Large intestine (tissue), 3 donors: ENCODE measurements around the gene EPG5. TPM values are rescaled to one million over a fixed set of nuclear protein-coding genes. Genes with fewer than 3 reads are reported as not detected.
"Not testable (repeated sequence)": the region's sequence is repeated elsewhere in the genome, so short reads cannot be mapped to it uniquely, and the experiment has no call there.

Experiments used
- DNase-seq, 2 donors: peaks; one replicate each; pipeline versions ENCODE4 v3.0.0 to v3.0.0-alpha.2; 2013
- H3K27ac ChIP-seq: one replicate; pipeline ENCODE4 v1.5.1; 2013; ENCODE audit warnings: low read length
- H3K27me3 ChIP-seq: 2 replicates; pipeline ENCODE4 v1.6.1; 2013; ENCODE audit warnings: low read length; ENCODE audit not compliant: control insufficient read depth, insufficient read depth
- H3K36me3 ChIP-seq: 2 replicates; pipeline ENCODE4 v1.6.1; 2013; ENCODE audit warnings: low read length; ENCODE audit not compliant: control insufficient read depth, insufficient read depth
- H3K4me1 ChIP-seq: one replicate; pipeline ENCODE4 v1.6.1; 2013; ENCODE audit warnings: low read length; ENCODE audit not compliant: control insufficient read depth, insufficient read depth
- H3K4me3 ChIP-seq: one replicate; pipeline ENCODE4 v1.5.1; 2013; ENCODE audit warnings: low read length
- H3K9me3 ChIP-seq: one replicate; pipeline ENCODE4 v1.6.1; 2013; ENCODE audit warnings: mild to moderate bottlenecking, low read depth, low read length, moderate library complexity; ENCODE audit not compliant: control insufficient read depth
- WGBS: methylation state at CpG from one replicate; pipeline ENCODE4 v1.1.5; 2013; ENCODE audit warnings: low lambda C conversion rate; ENCODE audit not compliant: insufficient coverage; 5-methylcytosine and 5-hydroxymethylcytosine counted together
- polyA plus RNA-seq: library from polyadenylated mRNA; unstranded; fragments of 120-200 nt; gene quantifications from one replicate; pipeline ENCODE4 v1.2.1, GENCODE V29; 2013

Gene EPG5
- polyA plus RNA-seq, 1 donor, result 24.3 TPM

DNA sequence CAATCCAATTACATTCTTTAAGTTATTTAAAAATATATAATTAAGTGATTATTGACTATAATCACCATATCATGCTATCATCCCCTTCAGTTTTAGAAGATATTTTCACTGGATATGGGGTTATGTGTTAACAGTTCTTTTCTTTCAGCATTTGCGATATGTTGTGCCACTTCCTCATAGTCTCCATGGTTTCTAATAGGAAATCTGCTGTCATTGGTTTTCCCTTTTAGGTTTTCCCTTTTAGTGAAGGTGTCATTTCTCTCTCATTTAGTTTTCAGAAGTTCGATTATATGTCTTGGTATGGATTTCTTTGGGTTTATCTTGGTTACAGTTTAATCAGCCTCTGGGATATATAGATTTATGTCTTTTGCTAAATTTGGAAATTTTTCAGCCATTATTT is 34.8 kb upstream of the EPG5 start:
- DNase-seq, result no peak
- Histone ChIP-seq H3K27ac (no peak overlapping the region), H3K9me3 (peaks cover 6% of the 10 kb centered on the region), H3K4me1 (no peaks in the 10 kb centered on the region), H3K4me3 (no peak overlapping the region), H3K27me3 (no peaks in the 10 kb centered on the region), H3K36me3 (no peaks in the 10 kb centered on the region)
- WGBS, result 100% methylated on average over 1 of the region's 2 CpGs

DNA sequence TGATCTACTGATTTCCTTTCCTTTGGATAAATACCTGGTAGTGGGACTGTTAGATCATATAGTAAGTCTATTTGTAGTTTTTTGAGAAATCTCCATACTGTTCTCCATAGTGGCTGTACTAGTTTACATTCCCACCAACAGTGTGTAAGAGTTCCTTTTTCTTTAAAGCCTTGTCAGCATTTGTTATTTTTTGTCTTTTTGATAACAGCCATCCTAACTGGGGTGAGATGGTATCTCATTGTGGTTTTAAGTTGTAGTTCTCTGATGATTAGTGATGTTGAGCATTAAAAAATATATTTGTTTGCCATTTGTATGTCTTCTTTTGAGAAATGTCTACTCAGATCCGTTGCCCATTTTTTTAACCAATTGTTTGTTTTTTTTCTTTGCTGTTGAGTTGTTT is 33.9 kb upstream of the EPG5 start:
- Histone ChIP-seq H3K36me3 (no peaks in the 10 kb centered on the region), H3K4me3 (no peak overlapping the region), H3K27ac (no peak overlapping the region), H3K27me3 (no peaks in the 10 kb centered on the region), H3K9me3 (peaks cover 6% of the 10 kb centered on the region), H3K4me1 (no peaks in the 10 kb centered on the region)
- WGBS, result no CpG with 5 or more reads among the region's 1 CpG
- no peak for DNase-seq

DNA sequence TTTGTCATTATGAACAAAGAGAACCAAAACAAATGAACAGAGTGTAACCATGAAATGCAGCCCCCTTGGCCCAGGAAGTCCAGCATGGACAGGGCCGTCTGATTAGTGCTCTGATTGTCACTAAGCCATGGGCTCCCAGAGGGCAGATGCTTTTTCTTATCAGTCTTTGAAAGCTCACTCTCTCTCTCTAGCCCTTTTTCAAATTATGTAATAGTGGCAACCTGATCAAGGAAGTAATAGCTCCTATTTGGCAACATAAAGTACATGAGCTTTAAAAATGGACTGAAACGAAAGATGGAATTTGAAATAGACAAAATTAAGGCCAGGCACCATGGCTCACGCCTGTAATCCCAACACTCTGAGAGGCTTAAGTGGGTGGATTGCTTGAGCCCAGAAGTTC is 32.4 kb upstream of the EPG5 start:
- H3K4me3 ChIP-seq, result no peak overlapping the region
- peaks cover 6% of the 10 kb centered on the region for H3K9me3 ChIP-seq
- no CpG with 5 or more reads among the region's 3 CpGs for WGBS
- no peaks in the 10 kb centered on the region for H3K27me3 ChIP-seq
- DNase-seq, result no peak
- no peaks in the 10 kb centered on the region for H3K4me1 ChIP-seq
- H3K27ac ChIP-seq, result no peak overlapping the region
- no peaks in the 10 kb centered on the region for H3K36me3 ChIP-seq

DNA sequence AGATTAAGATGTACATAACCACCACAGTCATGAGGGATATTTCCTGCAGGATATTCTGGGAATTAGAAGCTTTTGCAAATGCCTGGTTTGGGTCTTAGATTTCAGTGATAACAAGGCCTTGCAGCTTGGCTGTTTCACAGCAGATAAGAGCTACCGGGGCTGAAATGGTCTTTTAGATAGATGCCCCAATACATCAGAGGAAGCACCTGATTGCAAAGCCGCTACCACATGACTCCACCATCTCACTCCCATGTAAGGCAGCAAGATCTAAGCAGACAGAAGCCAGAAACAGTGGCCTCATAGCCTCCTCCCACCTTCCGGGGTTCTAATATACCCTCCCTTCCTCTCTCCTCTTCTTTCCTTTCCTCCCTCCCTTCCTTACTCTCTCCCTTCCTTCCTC is 31.1 kb upstream of the EPG5 start:
- no peak overlapping the region for H3K27ac ChIP-seq

DNA sequence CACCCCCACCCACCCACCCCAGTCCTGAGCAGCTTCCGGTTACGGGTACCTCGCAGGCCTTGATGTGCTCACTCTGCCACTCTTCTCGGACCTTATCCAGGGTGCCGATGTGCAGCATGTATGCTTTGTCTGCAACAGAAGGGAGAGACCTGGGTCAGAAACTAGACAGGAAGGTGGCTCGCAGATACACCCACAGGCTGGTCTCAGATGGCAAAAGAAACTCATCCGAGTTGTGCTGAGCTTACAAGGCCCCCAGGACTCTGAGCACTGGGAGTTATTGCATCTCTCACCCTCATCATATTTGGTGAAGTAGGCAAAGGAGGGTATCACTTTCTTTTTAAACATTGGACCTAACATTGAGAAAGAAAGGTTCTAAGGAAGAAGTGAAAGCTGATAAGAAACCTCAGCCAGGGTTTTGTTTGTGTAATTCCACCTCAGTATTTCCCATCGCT is 30.6 kb upstream of the EPG5 start:
- H3K36me3 ChIP-seq, result no peaks in the 10 kb centered on the region
- H3K9me3 ChIP-seq, result peaks cover 4% of the 10 kb centered on the region
- WGBS, result no CpG with 5 or more reads among the region's 8 CpGs
- no peaks in the 10 kb centered on the region for H3K27me3 ChIP-seq
- no peaks in the 10 kb centered on the region for H3K4me1 ChIP-seq
- no peak overlapping the region for H3K4me3 ChIP-seq
- DNase-seq, result no peak
- H3K27ac ChIP-seq, result no peak overlapping the region

More for the DNA sequence above, 31.1 kb upstream of the EPG5 start:
- H3K27me3 ChIP-seq, result no peaks in the 10 kb centered on the region
- DNase-seq, result no peak
- 71% methylated on average over 1 of the region's 3 CpGs for WGBS
- no peaks in the 10 kb centered on the region for H3K4me1 ChIP-seq
- H3K4me3 ChIP-seq, result no peak overlapping the region
- no peaks in the 10 kb centered on the region for H3K36me3 ChIP-seq
- peaks cover 6% of the 10 kb centered on the region for H3K9me3 ChIP-seq

DNA sequence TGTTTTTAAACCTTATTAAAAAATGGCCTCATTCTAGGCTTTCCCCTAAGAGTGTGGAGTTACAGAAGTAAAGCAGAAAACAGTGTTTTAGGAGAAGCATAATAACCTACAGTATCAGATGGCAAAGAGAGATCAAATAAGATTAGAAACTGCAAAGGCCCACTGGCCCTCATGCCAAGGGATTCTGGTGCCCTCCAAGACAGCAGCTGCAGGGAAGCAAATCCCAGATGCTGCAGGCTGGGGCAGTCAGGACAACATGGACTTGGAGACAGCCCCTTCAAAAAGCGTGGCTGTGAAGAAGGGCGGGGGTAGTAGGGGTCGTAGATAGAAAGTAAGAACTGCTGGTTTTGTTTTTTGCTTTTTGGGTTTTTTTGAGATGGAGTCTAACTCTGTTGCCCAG is 28.3 kb upstream of the EPG5 start:
- DNase-seq, result no peak
- H3K9me3 ChIP-seq, result no peaks in the 10 kb centered on the region
- no peaks in the 10 kb centered on the region for H3K4me1 ChIP-seq
- WGBS, result no CpG with 5 or more reads among the region's 3 CpGs
- no peaks in the 10 kb centered on the region for H3K27me3 ChIP-seq
- no peak overlapping the region for H3K4me3 ChIP-seq
- peaks cover 4% of the 10 kb centered on the region for H3K36me3 ChIP-seq
- no peak overlapping the region for H3K27ac ChIP-seq

DNA sequence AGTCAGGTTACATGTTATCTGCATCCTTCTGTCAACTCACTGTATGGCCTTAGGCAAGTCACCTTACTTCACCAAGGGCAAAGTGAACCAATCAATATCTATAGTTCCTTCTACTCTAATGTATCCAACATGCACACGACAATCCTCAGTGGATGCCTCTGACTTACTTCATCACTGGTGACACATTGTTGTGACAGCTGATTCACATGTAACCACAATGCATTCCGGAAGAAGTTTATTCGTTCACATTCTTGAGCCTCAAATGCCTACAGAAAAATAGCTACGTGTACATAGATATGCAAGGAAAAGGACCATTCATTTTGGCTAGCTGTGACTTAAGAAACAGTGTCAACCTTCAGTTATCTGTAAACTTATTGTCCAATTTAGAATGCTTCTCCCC is 26.3 kb upstream of the EPG5 start:
- DNase-seq, result no peak

DNA sequence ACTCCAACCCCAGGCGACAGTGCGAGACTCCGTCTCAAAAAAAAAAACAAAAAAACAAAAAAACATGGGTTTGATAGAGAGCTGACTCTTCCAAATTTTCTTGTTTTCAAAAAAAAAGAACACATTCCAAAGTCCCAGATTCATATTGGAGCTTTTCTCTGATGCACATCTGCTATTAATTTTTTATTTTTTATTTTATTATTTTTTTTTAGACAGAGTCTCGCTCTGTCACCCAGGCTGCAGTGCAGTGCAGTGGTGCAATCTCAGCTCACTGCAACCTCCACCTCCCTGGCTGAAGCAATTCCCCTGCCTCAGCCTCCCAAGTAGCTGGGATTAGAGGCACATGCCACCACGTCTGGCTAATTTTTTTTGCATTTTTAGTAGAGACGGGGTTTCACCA is 25.4 kb upstream of the EPG5 start:
- 100% methylated on average over 3 of the region's 6 CpGs for WGBS
- not testable (repeated sequence) for H3K4me1 ChIP-seq, H3K27ac ChIP-seq, H3K27me3 ChIP-seq, H3K36me3 ChIP-seq, H3K9me3 ChIP-seq, H3K4me3 ChIP-seq, DNase-seq

More for the DNA sequence above, 26.3 kb upstream of the EPG5 start:
- no peak overlapping the region for H3K27ac ChIP-seq
- H3K4me1 ChIP-seq, result no peaks in the 10 kb centered on the region
- H3K4me3 ChIP-seq, result no peak overlapping the region
- 67% methylated on average over 1 of the region's 4 CpGs for WGBS
- H3K9me3 ChIP-seq, result no peaks in the 10 kb centered on the region
- H3K27me3 ChIP-seq, result no peaks in the 10 kb centered on the region
- peaks cover 4% of the 10 kb centered on the region for H3K36me3 ChIP-seq

DNA sequence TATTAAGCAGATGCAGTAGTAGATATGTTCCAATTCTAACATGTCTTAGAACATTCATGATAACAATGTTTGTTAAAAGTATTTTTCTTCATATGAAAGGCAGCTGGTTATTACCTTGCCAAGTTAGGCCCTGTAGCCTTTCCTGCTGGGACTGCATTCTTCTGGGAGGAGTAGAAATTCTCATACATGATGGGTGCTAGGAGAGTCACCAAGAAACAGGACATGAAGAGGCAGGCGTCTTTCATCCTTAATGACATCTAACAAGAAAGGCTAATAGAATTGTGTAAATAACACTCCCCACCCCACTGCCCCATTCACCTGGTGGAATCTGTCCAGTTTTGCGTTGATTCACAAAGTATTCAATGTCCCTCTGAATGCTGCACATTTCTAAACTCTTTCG is 24.7 kb upstream of the EPG5 start:
- Histone ChIP-seq H3K4me1 (no peaks in the 10 kb centered on the region), H3K36me3 (peaks cover 4% of the 10 kb centered on the region), H3K4me3 (no peak overlapping the region), H3K27ac (no peak overlapping the region), H3K27me3 (no peaks in the 10 kb centered on the region), H3K9me3 (no peaks in the 10 kb centered on the region)
- no peak for DNase-seq
- 100% methylated on average over 1 of the region's 3 CpGs for WGBS

DNA sequence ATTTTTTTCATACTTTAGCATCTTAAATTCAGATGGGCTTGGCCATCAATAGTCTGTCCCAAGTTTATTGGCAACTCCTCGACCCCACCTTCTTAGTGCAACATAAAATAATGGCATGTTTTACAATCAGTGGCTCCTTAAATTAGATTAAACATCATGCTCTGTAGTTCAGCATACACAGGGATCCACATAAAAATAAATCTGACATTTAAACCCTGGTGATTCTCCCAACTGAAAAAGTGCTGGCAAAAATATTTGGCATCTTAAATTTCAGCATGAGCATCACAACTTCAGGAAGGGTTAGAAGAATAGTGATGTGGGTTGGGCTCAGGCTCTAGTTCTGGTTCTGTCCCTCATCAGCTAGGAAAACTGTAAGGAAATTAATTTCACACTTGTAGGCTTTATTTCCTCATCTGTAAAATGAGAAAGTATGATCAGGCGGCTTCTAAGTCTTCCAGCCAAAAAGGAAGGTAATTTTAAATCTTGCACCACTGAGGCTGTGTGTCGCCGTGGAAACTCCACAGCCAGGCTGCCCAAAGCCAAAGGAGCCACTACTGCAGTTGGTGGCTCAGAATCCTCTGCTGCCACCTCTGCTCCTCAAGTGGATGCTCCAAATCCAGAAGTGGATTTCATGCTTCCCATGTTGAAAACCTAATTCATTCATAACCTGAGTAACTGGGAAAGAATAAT is 17.6 kb upstream of the EPG5 start:
- Histone ChIP-seq H3K4me3 (no peak overlapping the region), H3K27ac (no peak overlapping the region)
- WGBS, result no CpG with 5 or more reads among the region's 4 CpGs

DNA sequence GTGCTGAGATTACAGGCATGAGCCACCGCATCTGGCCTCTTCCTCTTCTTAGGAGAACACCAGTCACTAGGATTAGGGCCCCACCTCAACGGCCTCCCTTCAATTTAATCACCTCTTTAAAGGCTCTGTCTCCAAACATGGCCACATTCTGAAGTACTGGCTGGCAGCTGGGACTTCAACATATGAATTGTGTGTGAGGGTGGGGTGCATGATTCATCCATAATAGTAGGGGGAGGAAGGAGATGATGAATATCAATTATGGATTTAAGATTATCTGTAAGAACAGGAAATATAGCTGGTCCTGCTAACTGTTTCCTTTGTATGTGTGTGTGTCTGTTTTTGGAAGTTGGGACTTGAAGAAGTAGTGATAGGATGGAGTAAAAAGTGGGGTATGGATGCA is 14.7 kb upstream of the EPG5 start:
- Histone ChIP-seq H3K27me3 (no peaks in the 10 kb centered on the region), H3K27ac (no peak overlapping the region), H3K4me3 (no peak overlapping the region), H3K36me3 (no peaks in the 10 kb centered on the region), H3K9me3 (no peaks in the 10 kb centered on the region), H3K4me1 (peaks cover 3% of the 10 kb centered on the region)
- no peak for DNase-seq
- WGBS, result no CpG with 5 or more reads among the region's 2 CpGs

More for the DNA sequence above, 17.6 kb upstream of the EPG5 start:
- no peak for DNase-seq
- Histone ChIP-seq H3K9me3 (no peaks in the 10 kb centered on the region), H3K27me3 (no peaks in the 10 kb centered on the region), H3K36me3 (no peaks in the 10 kb centered on the region), H3K4me1 (peaks cover 2% of the 10 kb centered on the region)
